NCI-H510A (cell line): ENCODE results near the gene MCOLN1.

Experiments
- DNase-seq: peaks from one replicate; lab custom pipeline; 2025; lab: John Stamatoyannopoulos, UW

Gene MCOLN1

GRCh38 chr19:7544626-7545025 lies 22.2 kb downstream of the MCOLN1 start:
- no peak for DNase-seq

- no peak for DNase-seq
Measured at GRCh38 chr19:7545300-7545699, 22.9 kb downstream of the MCOLN1 start.

GRCh38 chr19:7545904-7546303 lies 23.5 kb downstream of the MCOLN1 start:
- no peak for DNase-seq

GRCh38 chr19:7547159-7547558 lies 24.7 kb downstream of the MCOLN1 start:
- DNase-seq, result no peak

GRCh38 chr19:7549429-7550148 lies 27.2 kb downstream of the MCOLN1 start:
- DNase-seq, result no peak

GRCh38 chr19:7550169-7550770 lies 27.8 kb downstream of the MCOLN1 start:
- no peak for DNase-seq

- DNase-seq, result no peak
Measured at GRCh38 chr19:7550987-7551761, 28.8 kb downstream of the MCOLN1 start.

- DNase-seq, result no peak
Measured at GRCh38 chr19:7552781-7553180, 30.4 kb downstream of the MCOLN1 start.

- no peak for DNase-seq
Measured at GRCh38 chr19:7554565-7554964, 32.1 kb downstream of the MCOLN1 start.

GRCh38 chr19:7554990-7555864 lies 32.8 kb downstream of the MCOLN1 start:
- no peak for DNase-seq

- no peak for DNase-seq
Measured at GRCh38 chr19:7556696-7557315, 34.4 kb downstream of the MCOLN1 start.

GRCh38 chr19:7558667-7559066 lies 36.2 kb downstream of the MCOLN1 start:
- DNase-seq, result no peak

GRCh38 chr19:7559102-7559501 lies 36.7 kb downstream of the MCOLN1 start:
- DNase-seq, result no peak

- no peak for DNase-seq
Measured at GRCh38 chr19:7560255-7560654, 37.8 kb downstream of the MCOLN1 start.

GRCh38 chr19:7561325-7561724 lies 38.9 kb downstream of the MCOLN1 start:
- no peak for DNase-seq

GRCh38 chr19:7562646-7563393 lies 40.4 kb downstream of the MCOLN1 start:
- no peak for DNase-seq

GRCh38 chr19:7564866-7565265 lies 42.4 kb downstream of the MCOLN1 start:
- no peak for DNase-seq

- DNase-seq, result no peak
Measured at GRCh38 chr19:7565332-7565731, 42.9 kb downstream of the MCOLN1 start.

- no peak for DNase-seq
Measured at GRCh38 chr19:7570761-7571160, 48.3 kb downstream of the MCOLN1 start.

GRCh38 chr19:7575434-7576040 lies 53.1 kb downstream of the MCOLN1 start:
- no peak for DNase-seq
